Measurements from ENCODE around the gene LRRN4. TPM values are rescaled to one million over a fixed set of nuclear protein-coding genes. Genes with fewer than 3 reads are reported as not detected.

LRRN4 gene
- total and polyA plus RNA-seq, 9 of the 15 experiments (the other 6 are each of a cell fraction or from before 2014, with no cell fraction given) = not detected

DNA sequence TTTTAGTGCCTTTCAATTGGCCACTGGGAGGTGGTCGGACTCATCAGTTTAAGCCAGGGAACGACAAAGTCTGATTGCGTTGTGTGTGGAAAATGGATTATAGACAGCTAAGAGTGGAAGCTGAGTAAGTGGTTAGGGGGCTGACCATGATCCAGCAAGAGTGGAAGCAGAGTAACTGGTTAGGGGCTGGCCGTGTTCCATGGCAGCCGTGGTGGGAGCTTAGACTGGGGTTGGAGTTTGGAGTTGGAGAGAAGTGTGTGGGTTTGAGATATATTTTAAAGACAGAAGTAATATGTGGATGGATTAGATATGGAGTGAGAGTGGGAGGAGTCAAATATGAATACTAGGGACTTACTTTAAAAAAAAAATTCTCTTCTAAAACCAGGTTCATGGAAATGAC, 41.7 kb downstream of the LRRN4 start:
- in situ Hi-C loops (cut with MboI) (no loop called here), intact Hi-C loops (cut with micrococcal nuclease) (no loop called here)
- TF ChIP-seq CBFA2T3 (IDR thresholded peaks at IDR 0.05) (peak; percentile 47; the same call in 1 of the 2 replicates), GABPA (tag; conservative IDR thresholded peaks at IDR 0.05; ENCODE audit: low read depth) (no peak), TCF3 (CRISPR knock-in tag; IDR thresholded peaks at IDR 0.05) (peak; percentile 61), ZNF57 (CRISPR knock-in tag; IDR thresholded peaks at IDR 0.05) (no peak), NFIC (IDR thresholded peaks at IDR 0.05) (peak; percentile 14; the same call in 1 of the 2 replicates), ARID1B (IDR thresholded peaks at IDR 0.05) (peak; percentile 51; the same call in 1 of the 2 replicates)
- TF ChIP-seq, protein P1, sequence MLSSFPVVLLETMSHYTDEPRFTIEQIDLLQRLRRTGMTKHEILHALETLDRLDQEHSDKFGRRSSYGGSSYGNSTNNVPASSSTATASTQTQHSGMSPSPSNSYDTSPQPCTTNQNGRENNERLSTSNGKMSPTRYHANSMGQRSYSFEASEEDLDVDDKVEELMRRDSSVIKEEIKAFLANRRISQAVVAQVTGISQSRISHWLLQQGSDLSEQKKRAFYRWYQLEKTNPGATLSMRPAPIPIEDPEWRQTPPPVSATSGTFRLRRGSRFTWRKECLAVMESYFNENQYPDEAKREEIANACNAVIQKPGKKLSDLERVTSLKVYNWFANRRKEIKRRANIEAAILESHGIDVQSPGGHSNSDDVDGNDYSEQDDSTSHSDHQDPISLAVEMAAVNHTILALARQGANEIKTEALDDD (IDR thresholded peaks at IDR 0.05) = peak; percentile 81
- Histone ChIP-seq H3K36me3 (ENCODE audit: control insufficient read depth, insufficient read depth, low read length) (peaks cover 74% of the 10 kb centered on the region), H3K9me1 (ENCODE audit: control insufficient read depth, insufficient read depth, low read length) (no peaks in the 10 kb centered on the region), H4K20me1 (replicated peaks; ENCODE audit: control insufficient read depth, insufficient read depth, low read length) (peaks cover 4% of the 10 kb centered on the region), H3K79me2 (ENCODE audit: control insufficient read depth, insufficient read depth, low read length) (peaks cover 96% of the 10 kb centered on the region), H2AFZ (ENCODE audit: low read depth, low read length) (no peak overlapping the region), H3K4me1 (replicated peaks in 1 of 2; ENCODE audit: control insufficient read depth in 2 of 2, insufficient read depth in 2 of 2, low read length in 2 of 2) (peaks cover 12 to 45% of the 10 kb centered on the region in 2 experiments), H3K9ac (ENCODE audit: insufficient read depth in 1 of 2, low read depth in 2 of 2, low read length in 2 of 2) (peak overlapping the region in 1 of 2 experiments; percentile 34; a peak in 2 of 4 replicates), H3K27me3 (ENCODE audit: control insufficient read depth in 2 of 2, insufficient read depth in 2 of 2, low read length in 2 of 2) (no peaks in the 10 kb centered on the region), H3K9me3 (replicated peaks; ENCODE audit: control insufficient read depth, insufficient read depth, low read depth, low read length) (no peaks in the 10 kb centered on the region), H3K4me3 (no peak overlapping the region), H3K4me2 (ENCODE audit: insufficient read depth, low read length) (peak overlapping the region; percentile 52), H3K27ac (ENCODE audit: extremely low read depth, low read depth, low read length) (peak overlapping the region; percentile 60)
- CTCF ChIA-PET (ENCODE audit: low intra/inter-chr PET ratio) = no interaction called here
- POLR2A ChIA-PET = interaction anchor here (1.6 kb wide), 1 partner anchor 11 kb away, joined by 4 read pairs; no protein-coding TSS in a partner anchor
- WGBS (ENCODE audit: insufficient coverage, low coverage, missing lambda C conversion rate) = 15% methylated on average over 5 of the region's 5 CpGs
- no TSS peak for BruUV-seq (replicated peaks)
- ATAC-seq = peak; percentile 26
- no peak for FAIRE-seq
- peak in 1 of 4 experiments; percentile 57 for DNase-seq (ENCODE audit: extremely low read depth in 1 of 4, low spot score in 3 of 4)
